Jurkat, Clone E6-1 (cell line): ENCODE measurements around the gene BCO1.

Experiments
- DNase-seq: peaks from one replicate; pipeline ENCODE4 v3.0.0-alpha.2; 2011; ENCODE audit warnings: low read depth, low spot score
- H3K4me3 ChIP-seq: 2 replicates; pipeline ENCODE4 v1.5.1; 2011; ENCODE audit warnings: mild to moderate bottlenecking, low read length, control low read depth, moderate library complexity

The BCO1 gene

DNA sequence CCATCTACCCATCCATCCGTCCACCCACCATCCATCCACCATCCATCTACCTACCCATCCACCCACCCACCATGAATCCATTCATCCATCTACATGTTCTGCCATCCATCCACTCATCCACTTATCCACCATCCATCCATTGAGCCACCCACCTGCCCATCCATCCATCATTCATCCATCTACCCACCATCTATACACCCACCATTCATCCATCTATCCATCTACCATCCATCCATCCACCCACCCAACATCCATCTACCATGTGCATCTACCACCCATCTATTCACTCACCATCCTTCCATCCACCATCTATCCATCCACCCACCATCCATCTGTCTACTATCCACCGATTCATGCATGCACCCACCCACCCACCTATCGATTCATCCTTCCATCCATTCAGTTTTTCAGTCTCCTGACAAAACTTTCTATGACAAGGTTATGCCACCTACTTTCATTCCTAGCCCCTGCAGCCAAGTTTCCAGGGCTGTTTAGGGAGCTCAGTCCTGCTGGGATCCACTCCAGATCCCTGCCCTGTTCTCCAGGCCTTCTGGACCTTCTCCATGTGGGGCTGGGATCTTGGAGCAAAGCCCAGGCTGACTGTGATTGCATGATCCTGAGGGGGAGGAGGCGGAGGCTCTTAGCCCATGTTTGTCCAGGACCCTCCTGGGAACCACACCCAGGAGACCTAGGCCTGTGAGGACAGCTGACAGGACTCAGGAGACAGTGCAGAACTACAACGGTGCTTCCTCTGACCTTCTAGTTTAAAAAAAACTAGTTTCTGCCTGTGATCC, 27.4 kb downstream of the BCO1 start:
- no peak for DNase-seq
- H3K4me3 ChIP-seq = no peak overlapping the region

DNA sequence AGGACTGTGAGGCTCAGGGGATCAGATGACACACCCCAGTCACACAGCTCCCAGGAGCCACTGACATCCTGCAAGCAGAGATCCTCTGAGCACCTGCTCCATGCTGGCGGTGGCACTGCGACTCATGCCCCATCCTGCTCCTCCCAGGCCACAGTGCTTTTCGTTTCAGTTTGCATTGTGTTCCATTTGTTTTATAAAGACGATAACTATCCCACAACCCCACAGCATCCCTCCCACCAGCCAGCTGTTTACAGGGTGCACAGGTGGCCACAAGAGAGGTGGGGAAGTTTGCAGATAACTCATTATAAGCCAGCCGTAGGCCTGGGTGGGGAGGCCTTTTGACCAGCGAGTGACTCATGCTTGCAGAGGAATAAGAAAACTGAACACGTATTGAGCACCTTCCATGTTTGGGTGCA, 28.2 kb downstream of the BCO1 start:
- H3K4me3 ChIP-seq = no peak overlapping the region
- DNase-seq = peak; percentile 25

GRCh38 chr16:81268509-81268908, 30.0 kb downstream of the BCO1 start:
- no peak overlapping the region for H3K4me3 ChIP-seq
- DNase-seq = no peak

DNA sequence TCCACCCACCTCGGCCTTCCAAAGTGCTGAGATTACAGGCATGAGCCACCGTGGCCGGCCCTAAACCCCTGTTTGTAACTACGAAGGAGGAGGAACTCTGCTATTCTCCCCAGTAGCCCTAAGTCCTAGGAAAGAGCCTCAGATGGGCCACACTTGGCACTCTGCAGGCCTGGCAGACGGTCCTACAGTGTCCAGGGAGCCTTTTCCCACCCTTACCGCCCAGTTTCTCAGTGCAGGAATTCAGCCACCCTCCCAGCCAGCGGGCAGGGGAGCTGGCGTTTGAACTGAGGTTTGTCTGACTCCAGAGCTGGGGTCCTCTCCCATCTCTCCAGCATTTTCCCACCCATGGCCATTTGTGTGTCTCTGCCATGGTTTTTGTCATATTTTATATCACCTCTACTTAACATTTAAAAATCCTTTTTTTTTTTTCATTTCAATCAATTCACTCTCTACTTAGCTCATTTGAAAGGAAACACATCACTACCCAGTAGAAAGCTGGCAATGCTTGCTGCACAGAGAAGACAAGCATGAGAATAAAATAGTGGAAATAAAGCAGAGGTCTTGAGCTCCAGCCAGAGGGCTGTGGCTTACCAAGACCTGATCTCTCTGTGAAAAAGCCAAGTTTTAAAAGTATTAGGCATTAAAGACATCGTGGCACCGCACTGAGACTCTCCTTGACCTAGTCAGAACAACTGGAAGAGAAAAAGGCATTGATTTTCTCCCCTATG, 34.9 kb downstream of the BCO1 start:
- H3K4me3 ChIP-seq = no peak overlapping the region
- DNase-seq = no peak

GRCh38 chr16:81275064-81275532, 36.6 kb downstream of the BCO1 start:
- no peak for DNase-seq
- no peak overlapping the region for H3K4me3 ChIP-seq

- no peak overlapping the region for H3K4me3 ChIP-seq
- no peak for DNase-seq
These were observed 37.3 kb downstream of the BCO1 start for GRCh38 chr16:81275795-81276194.

GRCh38 chr16:81276323-81276722, 37.8 kb downstream of the BCO1 start:
- DNase-seq = no peak

DNA sequence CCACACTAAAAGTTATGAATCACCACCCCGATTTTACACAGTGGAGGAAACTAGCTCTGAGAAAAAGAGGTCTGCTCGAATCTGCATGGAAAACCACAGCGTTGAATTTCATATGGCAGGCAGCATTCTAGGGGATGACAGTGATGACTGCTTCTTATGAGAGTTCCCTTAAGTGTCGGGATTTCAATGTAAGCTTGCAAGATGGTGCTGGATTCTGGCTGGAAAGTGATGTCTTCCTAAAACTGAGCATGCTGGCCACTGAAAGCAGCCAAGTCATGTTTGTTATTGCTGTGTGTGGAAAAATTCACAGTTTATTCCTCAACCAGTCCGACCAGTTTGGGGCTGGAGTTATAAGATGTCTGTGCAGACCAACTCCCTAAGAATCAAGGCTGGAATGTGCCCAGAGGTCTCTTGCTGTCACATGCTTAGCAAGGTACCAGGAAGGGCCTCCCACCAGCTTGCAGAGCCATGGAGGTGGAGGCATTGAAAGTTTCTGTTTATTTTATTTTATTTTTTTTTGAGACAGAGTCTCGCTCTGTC, 39.1 kb downstream of the BCO1 start:
- no peak overlapping the region for H3K4me3 ChIP-seq
- DNase-seq = no peak

More at GRCh38 chr16:81276323-81276722, 37.8 kb downstream of the BCO1 start:
- H3K4me3 ChIP-seq = no peak overlapping the region

DNA sequence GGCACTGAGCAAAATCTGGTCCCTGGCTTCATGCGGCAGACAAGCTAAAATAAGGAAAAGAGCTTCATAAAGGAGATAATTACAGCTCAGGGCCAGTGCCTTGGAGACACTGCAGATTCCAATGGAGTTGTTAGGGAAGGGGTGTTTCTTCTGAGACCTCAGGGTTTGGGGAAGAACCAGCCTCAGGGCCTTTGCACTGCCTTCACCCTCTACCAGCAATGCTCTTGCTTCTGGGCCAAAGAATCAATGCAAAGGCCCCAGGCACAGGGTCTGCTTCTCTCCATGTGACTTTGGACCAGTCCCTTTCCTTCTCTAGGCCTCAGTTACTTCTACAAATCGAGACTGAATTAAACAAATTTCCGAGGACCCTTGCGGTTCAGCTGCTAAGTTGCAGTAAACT, 40.0 kb downstream of the BCO1 start:
- DNase-seq = no peak
- no peak overlapping the region for H3K4me3 ChIP-seq

DNA sequence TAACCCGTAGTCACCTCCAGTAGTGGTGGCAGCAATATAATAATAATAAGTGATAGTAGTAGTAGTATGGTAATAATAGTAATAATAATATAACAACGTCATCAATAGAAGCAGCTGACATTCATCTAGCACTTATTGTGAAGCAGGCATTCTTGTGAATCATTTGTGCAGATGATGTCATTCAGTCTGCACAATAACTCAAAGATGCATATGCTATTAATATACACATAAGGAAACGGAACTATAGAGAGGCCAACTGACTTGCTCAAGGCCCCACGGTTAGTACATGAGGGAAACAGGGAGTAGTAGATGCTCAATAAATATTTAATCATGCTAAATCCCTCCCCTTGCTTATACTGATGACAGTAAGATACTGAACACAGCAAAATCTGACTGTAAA, 40.9 kb downstream of the BCO1 start:
- DNase-seq = no peak
- H3K4me3 ChIP-seq = no peak overlapping the region

- no peak for DNase-seq
- no peak overlapping the region for H3K4me3 ChIP-seq
These were observed 41.9 kb downstream of the BCO1 start for GRCh38 chr16:81280393-81280792.

GRCh38 chr16:81283044-81283443, 44.6 kb downstream of the BCO1 start:
- no peak for DNase-seq

GRCh38 chr16:81284995-81285600, 46.6 kb downstream of the BCO1 start:
- DNase-seq = no peak
- no peak overlapping the region for H3K4me3 ChIP-seq

More at GRCh38 chr16:81283044-81283443, 44.6 kb downstream of the BCO1 start:
- no peak overlapping the region for H3K4me3 ChIP-seq

- DNase-seq = no peak
- H3K4me3 ChIP-seq = no peak overlapping the region
These were observed 47.7 kb downstream of the BCO1 start for GRCh38 chr16:81286190-81286589.

GRCh38 chr16:81291117-81291516, 52.6 kb downstream of the BCO1 start:
- DNase-seq = no peak
- no peak overlapping the region for H3K4me3 ChIP-seq

DNA sequence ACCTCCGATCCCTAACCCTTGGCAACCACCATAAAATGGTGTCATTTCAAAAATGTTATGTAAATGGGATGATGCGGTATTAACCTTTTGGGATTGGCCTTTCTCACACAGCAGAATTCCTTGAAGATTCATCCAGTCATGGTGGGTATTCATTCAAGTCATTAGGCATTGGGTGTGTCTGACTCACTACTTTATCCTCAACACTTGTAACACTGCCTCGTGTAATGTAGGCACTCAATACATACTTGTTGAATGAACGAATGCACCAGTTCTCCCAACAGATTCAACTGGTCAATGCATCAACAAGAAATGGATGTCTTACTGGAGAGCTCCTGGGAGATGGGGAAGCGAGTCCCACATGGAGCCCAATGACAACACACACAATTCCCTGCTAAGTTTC, 54.4 kb downstream of the BCO1 start:
- DNase-seq = no peak
- no peak overlapping the region for H3K4me3 ChIP-seq

DNA sequence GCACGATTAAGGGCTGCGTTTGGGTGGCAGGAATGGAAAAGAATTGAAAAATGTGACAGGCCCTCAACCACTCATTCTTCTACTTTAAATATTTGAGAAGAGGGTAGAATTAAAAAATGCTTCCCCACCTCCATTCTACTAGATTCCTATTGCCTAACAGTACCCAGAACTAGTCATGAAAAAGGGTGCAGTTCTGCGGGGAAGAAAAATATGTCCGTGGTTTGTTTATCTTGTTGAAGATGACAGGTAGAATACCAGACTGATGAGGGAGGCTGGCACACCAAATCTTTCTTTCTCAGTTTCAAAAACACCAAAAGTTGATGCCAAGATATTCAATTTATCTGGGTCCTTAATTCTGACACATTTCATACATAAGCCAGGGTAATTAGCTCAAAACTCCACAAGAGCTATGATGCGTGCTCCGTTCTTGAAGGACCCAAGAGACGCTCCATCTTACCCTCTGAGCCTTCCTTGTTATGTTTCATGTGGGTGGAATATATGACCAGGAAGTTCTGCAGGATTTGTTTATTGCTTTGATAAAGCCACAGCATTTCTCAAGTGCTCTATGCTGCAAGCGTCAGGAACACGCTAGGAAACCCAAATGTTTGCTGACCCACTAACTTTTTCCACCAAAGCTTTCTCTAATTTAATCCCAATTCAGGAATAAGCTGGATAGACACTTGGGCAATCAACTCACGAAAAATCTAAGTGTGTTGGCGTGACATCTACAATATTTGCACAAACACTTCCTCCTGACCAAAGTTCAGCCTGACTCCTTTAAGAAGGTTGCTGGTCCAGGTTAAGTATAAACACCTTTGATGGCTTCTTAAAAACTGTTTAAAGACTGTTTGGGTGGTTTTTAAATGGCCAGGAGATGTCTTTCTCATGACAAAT, 55.7 kb downstream of the BCO1 start:
- no peak for DNase-seq
- H3K4me3 ChIP-seq = no peak overlapping the region

DNA sequence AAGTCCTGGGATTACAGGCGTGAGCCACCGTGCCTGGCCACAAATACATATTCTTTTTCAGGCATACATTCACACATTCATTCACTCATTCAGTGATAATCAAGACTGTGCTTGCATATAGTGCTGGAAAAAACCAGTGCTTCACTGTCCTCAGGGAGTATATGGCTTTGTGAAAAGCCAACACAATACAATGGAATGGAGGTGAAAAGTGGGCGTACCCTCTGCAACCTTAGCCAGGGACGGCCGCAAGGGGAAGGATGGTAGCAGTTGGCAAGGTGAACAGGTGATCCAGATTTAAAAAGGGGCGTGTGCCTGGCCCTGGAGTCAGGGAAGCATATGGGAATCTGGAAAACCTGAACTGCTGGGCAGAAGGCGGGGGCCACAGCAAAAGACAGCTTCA, 58.1 kb downstream of the BCO1 start:
- H3K4me3 ChIP-seq = no peak overlapping the region
- no peak for DNase-seq

DNA sequence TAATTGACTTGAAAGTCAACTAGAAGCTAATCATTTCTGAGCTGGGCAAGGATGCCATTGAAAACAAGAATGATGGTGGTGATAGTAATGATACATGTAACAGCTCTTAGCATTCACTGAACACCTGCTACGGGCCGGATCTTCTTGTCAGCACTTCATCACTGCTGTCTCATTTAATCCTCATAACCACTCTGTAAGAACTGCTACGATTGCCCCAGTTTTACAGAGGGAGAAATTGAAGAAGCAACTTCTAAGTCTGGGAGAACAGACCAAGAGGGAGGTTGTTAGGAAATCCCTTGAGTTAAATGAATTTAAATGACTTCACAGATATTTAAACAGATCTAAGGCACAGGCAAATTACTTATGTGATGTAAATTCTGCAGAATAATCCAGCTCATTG, 69.3 kb downstream of the BCO1 start:
- no peak for DNase-seq

More for the DNA sequence above, 69.3 kb downstream of the BCO1 start:
- no peak overlapping the region for H3K4me3 ChIP-seq
